ENCODE measurements around the gene ARHGAP42. TPM values are rescaled to one million over a fixed set of nuclear protein-coding genes. Genes with fewer than 3 reads are reported as not detected.

The ARHGAP42 gene
- polyA plus RNA-seq, 3 donors, result 0.13 TPM; not detected in 2

DNA sequence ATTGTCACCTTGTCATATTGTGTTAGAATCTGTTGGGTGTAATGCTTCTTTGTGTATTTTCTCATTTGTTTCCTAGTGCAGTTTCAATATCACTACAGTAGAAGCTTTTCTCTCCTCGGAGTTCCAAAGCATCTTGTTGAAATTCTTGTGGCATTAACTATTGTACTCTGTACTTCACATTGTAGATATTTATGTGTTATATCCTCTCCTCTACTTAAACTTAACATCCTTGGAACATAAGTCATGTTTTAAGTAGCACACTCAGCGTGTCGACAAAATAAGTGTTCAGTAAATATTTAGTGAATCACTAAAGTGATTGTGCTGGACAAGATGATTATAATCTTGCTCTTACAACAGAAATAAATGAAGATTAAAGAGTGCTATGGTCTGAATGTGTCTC is 201.7 kb downstream of the ARHGAP42 start:
- Histone ChIP-seq H4K20me1 (ENCODE audit: insufficient read depth, low read length) (no peaks in the 10 kb centered on the region), H3K4me3 (replicated peaks in 1 of 3; ENCODE audit: low read depth in 2 of 3, low read length in 3 of 3) (no peak overlapping the region), H3K9me3 (replicated peaks in 1 of 2; ENCODE audit: control insufficient read depth in 1 of 2, insufficient read depth in 1 of 2, low read length in 2 of 2) (no peaks in the 10 kb centered on the region), H3K36me3 (replicated peaks in 1 of 2; ENCODE audit: control insufficient read depth in 1 of 2, insufficient read depth in 2 of 2, low read length in 2 of 2) (no peaks in the 10 kb centered on the region), H3K27me3 (ENCODE audit: control insufficient read depth in 2 of 2, insufficient read depth in 2 of 2, low read length in 2 of 2) (no peaks in the 10 kb centered on the region), H3K9ac (ENCODE audit: insufficient read depth, low read length, poor library complexity, severe bottlenecking) (no peak overlapping the region), H3K27ac (ENCODE audit: low read depth in 1 of 2, low read length in 2 of 2) (no peak overlapping the region), H3K4me2 (replicated peaks; ENCODE audit: extremely low read depth, low read length, poor library complexity, severe bottlenecking) (no peak overlapping the region), H3K4me1 (ENCODE audit: control insufficient read depth in 1 of 2, insufficient read depth in 2 of 2, low read length in 2 of 2) (no peaks in the 10 kb centered on the region), H2AFZ (ENCODE audit: insufficient read depth, low read depth, low read length, poor library complexity, severe bottlenecking) (no peak overlapping the region), H3K79me2 (ENCODE audit: insufficient read depth, low read length) (no peaks in the 10 kb centered on the region)
- H3K4me1 Mint-ChIP-seq, result no peaks in the 10 kb centered on the region
- no peak overlapping the region for H3K27ac Mint-ChIP-seq
- no CpG with 5 or more reads among the region's 3 CpGs for WGBS (ENCODE audit: insufficient coverage)
- no peak overlapping the region for H3K4me3 Mint-ChIP-seq
- H3K36me3 Mint-ChIP-seq, result no peaks in the 10 kb centered on the region
- no peak for DNase-seq
- H3K27me3 Mint-ChIP-seq (ENCODE audit: low read depth in 3 of 3), result no peaks in the 10 kb centered on the region
- TF ChIP-seq, protein P1, sequence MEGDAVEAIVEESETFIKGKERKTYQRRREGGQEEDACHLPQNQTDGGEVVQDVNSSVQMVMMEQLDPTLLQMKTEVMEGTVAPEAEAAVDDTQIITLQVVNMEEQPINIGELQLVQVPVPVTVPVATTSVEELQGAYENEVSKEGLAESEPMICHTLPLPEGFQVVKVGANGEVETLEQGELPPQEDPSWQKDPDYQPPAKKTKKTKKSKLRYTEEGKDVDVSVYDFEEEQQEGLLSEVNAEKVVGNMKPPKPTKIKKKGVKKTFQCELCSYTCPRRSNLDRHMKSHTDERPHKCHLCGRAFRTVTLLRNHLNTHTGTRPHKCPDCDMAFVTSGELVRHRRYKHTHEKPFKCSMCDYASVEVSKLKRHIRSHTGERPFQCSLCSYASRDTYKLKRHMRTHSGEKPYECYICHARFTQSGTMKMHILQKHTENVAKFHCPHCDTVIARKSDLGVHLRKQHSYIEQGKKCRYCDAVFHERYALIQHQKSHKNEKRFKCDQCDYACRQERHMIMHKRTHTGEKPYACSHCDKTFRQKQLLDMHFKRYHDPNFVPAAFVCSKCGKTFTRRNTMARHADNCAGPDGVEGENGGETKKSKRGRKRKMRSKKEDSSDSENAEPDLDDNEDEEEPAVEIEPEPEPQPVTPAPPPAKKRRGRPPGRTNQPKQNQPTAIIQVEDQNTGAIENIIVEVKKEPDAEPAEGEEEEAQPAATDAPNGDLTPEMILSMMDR (IDR thresholded peaks at IDR 0.05), result no peak
- intact Hi-C loops (cut with micrococcal nuclease), result no loop called here
- H3K9me3 Mint-ChIP-seq, result peaks cover 0 to 4% (median 2%) of the 10 kb centered on the region in 7 donors

DNA sequence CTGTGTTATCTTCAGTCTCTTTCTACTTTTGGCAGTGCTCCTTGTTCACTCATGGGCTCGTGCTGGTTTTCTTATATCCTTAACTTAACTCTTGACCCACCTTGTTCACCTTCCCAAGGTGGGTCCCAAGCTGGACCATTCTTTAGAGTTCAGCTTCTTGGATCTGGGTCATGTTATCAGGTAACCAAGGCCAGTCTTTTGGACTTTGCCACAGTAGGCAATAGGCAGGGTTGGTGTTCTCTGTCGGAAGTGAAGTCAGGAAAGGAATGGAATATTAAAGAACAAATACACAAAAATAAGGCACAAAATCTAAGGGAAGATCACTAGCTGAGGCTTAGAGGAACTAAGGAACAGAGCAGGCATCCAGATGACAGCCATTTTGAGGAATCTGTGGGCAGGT is 202.7 kb downstream of the ARHGAP42 start:
- no peaks in the 10 kb centered on the region for H3K36me3 ChIP-seq (replicated peaks in 1 of 2; ENCODE audit: control insufficient read depth in 1 of 2, insufficient read depth in 2 of 2, low read length in 2 of 2)
- H3K27me3 ChIP-seq (ENCODE audit: control insufficient read depth in 2 of 2, insufficient read depth in 2 of 2, low read length in 2 of 2), result no peaks in the 10 kb centered on the region
- no peaks in the 10 kb centered on the region for H3K4me1 ChIP-seq (ENCODE audit: control insufficient read depth in 1 of 2, insufficient read depth in 2 of 2, low read length in 2 of 2)
- intact Hi-C loops (cut with micrococcal nuclease), result no loop called here
- WGBS (ENCODE audit: insufficient coverage), result no CpG with 5 or more reads among the region's 2 CpGs
- Mint-ChIP-seq H3K36me3 (no peaks in the 10 kb centered on the region), H3K27me3 (ENCODE audit: low read depth in 3 of 3) (no peaks in the 10 kb centered on the region), H3K9me3 (peaks cover 0 to 2% (median 0%) of the 10 kb centered on the region in 7 donors), H3K4me1 (no peaks in the 10 kb centered on the region), H3K4me3 (no peak overlapping the region), H3K27ac (no peak overlapping the region)
- no peak overlapping the region for H3K4me2 ChIP-seq (replicated peaks; ENCODE audit: extremely low read depth, low read length, poor library complexity, severe bottlenecking)
- no peaks in the 10 kb centered on the region for H3K79me2 ChIP-seq (ENCODE audit: insufficient read depth, low read length)
- no peak overlapping the region for H3K9ac ChIP-seq (ENCODE audit: insufficient read depth, low read length, poor library complexity, severe bottlenecking)
- H3K27ac ChIP-seq (ENCODE audit: low read depth in 1 of 2, low read length in 2 of 2), result no peak overlapping the region
- TF ChIP-seq, protein P1 (IDR thresholded peaks at IDR 0.05), result no peak
- no peak for DNase-seq
- H3K4me3 ChIP-seq (replicated peaks in 1 of 3; ENCODE audit: low read depth in 2 of 3, low read length in 3 of 3), result no peak overlapping the region
- H2AFZ ChIP-seq (ENCODE audit: insufficient read depth, low read depth, low read length, poor library complexity, severe bottlenecking), result no peak overlapping the region
- no peaks in the 10 kb centered on the region for H3K9me3 ChIP-seq (replicated peaks in 1 of 2; ENCODE audit: control insufficient read depth in 1 of 2, insufficient read depth in 1 of 2, low read length in 2 of 2)
- no peaks in the 10 kb centered on the region for H4K20me1 ChIP-seq (ENCODE audit: insufficient read depth, low read length)

All from CD14-positive monocyte (primary cell).